Activated T-cell treated with anti-CD3 and anti-CD28 coated beads for 48 hours (primary cell): ENCODE results near the gene P3H2.
A peak's percentile ranks its signal among the peaks of the same experiment; 100 is the strongest.
"Not testable (repeated sequence)": the region's sequence is repeated elsewhere in the genome, so short reads cannot be mapped to it uniquely, and the experiment has no call there.

Experiments
- DNase-seq: peaks from one replicate; pipeline ENCODE4 v3.0.0-alpha.2; 2020; ENCODE audit warnings: low read depth

The P3H2 gene, protein sequence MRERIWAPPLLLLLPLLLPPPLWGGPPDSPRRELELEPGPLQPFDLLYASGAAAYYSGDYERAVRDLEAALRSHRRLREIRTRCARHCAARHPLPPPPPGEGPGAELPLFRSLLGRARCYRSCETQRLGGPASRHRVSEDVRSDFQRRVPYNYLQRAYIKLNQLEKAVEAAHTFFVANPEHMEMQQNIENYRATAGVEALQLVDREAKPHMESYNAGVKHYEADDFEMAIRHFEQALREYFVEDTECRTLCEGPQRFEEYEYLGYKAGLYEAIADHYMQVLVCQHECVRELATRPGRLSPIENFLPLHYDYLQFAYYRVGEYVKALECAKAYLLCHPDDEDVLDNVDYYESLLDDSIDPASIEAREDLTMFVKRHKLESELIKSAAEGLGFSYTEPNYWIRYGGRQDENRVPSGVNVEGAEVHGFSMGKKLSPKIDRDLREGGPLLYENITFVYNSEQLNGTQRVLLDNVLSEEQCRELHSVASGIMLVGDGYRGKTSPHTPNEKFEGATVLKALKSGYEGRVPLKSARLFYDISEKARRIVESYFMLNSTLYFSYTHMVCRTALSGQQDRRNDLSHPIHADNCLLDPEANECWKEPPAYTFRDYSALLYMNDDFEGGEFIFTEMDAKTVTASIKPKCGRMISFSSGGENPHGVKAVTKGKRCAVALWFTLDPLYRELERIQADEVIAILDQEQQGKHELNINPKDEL

DNA sequence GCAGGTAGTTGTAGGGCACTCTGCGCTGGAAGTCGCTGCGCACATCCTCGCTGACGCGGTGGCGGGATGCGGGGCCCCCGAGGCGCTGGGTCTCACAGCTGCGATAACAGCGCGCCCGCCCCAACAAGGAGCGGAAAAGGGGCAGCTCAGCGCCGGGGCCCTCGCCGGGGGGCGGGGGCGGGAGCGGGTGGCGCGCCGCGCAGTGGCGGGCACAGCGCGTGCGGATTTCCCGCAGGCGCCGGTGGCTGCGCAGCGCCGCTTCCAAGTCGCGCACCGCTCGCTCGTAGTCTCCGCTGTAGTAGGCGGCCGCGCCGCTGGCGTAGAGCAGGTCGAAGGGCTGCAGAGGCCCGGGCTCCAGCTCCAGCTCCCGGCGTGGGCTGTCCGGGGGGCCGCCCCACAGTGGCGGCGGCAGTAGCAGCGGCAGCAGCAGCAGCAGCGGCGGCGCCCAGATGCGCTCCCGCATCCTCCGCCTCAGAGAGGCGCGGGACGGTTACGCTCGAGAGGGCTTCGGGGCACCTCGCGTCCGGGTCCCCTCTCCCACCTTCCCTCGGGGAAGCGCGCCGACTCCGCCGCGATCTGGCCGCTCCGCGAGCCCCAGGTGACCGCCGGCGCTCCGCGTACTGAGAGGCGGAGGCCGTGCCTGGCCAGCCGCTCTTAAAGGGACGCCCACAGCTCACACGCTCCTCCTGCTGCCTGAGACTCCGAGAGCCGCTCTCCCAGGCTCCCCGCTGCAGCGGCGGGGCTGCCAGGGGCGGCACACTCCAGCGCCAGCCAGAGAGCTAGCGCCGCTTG lies at the start of gene P3H2:
Gene P3H2 (minus strand): TSS at position 629 of the 792 bp plus-strand sequence. CDS start 166 bp downstream, at position 463.
- DNase-seq = peak; percentile 33

DNA sequence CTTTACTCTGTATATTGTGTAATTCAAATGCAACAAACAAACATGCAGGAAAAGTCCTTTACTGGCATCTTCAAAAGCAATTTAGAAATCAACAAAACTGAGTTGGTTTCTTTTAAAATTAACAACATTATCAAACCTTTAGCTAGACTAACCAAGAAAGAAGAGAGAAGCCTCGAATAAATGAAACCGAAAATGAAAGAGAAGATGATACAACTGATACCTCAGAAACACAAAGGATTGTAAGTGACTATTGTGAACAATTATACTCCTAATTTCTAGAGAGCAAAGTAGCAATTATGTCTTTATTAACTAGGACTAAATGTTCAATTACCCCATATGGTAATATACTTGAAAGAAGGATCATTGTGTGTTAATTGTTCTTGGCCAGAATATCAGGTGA lies 49.2 kb upstream of the P3H2 start:
- no peak for DNase-seq

DNA sequence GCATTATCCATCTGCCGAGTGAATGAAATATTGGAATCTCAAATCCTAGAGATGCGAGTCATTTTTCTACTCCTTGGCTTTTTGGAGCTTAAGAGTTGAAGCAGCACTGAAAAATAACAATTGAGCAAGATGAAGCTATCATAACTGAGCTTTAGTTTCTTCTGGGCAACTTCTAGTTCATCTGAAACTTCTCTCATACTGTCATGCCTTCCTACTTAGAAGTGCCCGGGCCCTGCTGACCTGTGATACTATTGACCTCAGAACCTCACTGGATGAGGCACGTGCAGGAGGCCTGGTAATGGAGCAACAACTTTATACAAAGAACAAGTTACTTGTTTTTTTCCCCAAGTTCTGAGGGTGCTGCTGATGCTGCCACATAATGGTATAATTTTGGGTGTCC lies 48.5 kb upstream of the P3H2 start:
- DNase-seq = no peak

DNA sequence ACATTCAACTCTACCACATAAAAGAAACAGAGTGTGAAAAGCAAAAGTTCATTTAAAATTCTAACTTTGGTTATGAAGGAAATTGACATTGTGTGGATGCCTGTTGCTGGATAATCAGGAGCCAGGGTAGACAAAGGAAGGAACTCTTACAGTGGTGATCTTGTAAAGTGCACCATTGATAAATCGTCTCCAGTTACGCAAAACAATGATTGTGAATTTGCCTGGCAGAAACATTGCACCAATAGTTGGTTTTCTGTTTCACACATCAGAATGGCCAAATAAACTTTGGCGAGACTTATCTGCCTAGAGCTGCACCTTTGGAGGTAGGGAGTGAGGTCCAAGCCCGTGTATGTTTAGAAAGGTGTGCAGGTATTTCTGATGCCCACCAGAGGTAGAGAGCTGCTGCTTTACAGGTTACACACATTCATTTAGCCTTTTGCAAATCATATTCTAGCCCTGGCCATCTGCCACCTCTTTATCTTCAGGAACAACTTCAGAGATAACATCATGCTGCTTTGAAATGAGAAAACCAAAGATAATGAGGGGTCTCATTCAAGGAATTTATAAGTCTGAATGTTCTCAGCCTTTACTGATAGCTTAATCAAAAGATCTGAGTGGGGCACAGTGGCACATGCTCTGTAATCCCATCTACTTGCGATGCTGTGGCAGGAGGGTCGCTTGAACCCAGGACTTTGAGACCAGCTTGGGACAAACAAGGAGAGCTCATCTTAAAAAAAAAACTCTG lies 47.4 kb upstream of the P3H2 start:
- no peak for DNase-seq

DNA sequence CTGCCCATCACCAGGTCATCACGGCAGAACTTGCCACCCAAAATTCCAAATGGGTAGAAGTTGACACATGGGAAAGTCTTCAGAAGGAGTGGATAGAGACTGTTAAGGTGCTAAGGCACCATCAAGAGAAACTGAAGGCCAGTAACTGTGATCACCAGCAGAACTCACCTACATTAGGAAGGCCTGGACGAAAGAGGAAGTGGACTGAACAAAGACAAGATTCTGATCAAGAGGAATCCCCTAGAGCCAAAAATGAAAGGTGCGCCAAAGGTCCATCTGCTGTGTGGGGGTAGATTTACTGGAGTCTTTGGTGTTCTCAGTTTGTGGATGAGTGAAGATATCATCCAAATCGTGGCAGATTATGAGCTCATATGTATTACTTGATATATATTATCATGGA lies 46.3 kb upstream of the P3H2 start:
- DNase-seq = no peak

DNA sequence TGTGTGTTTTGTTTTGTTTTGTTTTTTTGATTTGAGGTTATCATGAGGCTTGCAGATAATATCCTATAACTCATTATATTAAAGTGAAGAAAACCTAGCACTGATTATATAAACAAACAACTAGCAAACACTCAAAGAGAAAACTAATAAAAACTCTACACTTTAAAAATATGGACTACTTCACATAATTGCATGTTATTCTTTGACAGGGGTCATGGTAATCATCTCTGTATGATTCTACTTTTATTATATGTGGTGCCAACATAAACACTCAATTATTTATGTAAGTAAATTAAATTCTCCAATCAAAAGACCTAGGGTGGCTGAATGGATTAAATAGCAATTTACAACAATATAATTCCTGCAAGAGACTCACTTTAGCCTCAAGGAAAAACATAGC lies 44.6 kb upstream of the P3H2 start:
- DNase-seq = no peak

DNA sequence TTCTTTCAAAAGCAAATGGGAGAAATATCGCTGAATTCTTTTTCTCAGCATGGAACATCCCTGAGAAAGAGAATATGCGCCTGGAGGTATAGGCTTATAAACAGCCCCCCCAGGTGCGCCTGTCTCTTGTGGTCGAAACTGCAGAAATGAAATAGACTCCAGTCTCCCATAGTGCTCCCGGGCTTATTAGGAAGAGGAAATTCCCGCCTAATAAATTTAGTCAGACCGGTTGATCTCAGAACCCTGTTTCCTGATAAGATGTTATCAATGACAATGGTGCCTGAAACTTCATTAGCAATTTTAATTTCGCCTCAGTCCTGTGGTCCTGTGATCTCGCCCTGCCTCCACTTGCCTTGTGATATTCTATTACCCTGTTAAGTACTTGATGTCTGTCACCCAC lies 41.3 kb upstream of the P3H2 start:
- not testable (repeated sequence) for DNase-seq

DNA sequence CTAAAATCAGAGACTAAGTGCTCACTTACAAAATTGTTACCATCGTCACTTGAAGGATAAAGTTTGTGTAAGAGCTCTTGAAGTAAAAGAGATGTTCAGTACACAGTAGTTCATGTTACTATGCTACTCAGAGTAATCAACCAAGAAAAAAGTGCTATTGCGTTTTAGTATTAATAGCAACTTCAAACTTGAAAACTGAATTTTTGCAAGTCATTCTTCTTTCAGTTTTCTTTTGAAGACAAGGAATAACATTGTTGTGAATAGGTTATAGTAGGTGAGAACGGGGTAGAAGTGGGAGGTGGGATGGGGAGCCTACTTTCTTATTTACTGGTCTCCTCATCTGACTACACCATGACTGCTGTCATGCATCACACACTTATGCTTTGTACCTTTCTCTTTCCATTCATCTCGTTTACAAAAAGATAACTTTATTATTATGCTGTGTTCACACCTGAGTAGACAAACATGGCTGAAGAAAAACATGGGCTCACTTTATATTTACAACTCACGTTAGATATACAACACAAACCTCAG lies 39.3 kb upstream of the P3H2 start:
- no peak for DNase-seq

DNA sequence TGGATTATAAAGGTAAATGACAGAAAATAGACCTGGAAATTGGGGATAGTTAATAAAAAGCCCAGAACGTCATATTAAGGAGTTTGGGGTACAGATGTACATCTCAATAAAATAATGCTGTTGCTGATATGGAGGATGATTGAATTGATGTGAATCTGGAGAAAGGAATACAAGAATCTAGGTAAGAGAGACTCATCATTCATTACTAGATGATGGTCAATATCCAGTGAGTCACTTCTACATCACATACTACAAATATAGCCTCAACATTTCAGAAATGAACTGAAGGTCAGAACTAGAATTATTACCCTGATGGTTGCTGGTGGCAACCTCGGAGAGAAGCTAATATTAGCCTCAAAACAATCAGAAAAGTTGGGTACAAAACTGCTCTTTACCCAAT lies 37.6 kb upstream of the P3H2 start:
- DNase-seq = no peak

DNA sequence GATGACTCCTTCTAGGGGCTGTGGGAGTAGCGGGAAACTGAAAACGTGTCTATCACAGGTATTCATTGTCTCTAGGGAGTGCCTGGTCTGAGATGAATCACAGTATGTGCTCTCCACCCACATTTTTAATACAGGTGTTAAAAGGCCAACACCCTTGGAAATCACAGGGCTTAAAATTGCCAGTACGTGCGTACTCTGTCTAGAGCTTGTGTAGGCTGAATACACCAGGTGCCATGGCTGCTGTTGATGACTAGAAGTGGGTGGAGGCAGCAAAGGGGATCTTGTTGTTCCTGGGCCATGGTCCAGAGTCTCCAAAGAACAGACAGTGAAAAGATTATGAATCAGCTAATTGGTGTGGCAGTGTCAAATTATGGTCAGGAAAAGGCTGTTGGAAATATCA lies 35.1 kb upstream of the P3H2 start:
- no peak for DNase-seq

DNA sequence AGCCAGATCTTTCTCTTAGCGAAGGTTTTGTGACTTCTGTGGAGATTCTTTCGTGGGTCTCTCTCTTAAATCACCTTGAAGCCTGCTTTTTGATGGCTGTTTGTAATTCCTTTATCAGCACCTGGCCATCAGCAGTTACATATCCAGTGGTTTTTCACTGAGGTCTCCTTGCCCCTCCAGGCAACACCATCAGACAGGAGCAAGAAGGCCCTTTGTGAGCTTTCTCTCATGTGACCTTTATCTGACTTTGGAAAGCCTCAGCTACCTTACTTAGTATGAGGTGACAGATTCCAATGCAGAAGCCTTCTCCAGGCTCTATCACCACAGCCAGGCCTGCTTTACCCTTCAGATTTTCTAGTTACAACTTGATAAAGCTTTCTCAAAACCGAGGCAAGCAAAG lies 30.0 kb upstream of the P3H2 start:
- no peak for DNase-seq

DNA sequence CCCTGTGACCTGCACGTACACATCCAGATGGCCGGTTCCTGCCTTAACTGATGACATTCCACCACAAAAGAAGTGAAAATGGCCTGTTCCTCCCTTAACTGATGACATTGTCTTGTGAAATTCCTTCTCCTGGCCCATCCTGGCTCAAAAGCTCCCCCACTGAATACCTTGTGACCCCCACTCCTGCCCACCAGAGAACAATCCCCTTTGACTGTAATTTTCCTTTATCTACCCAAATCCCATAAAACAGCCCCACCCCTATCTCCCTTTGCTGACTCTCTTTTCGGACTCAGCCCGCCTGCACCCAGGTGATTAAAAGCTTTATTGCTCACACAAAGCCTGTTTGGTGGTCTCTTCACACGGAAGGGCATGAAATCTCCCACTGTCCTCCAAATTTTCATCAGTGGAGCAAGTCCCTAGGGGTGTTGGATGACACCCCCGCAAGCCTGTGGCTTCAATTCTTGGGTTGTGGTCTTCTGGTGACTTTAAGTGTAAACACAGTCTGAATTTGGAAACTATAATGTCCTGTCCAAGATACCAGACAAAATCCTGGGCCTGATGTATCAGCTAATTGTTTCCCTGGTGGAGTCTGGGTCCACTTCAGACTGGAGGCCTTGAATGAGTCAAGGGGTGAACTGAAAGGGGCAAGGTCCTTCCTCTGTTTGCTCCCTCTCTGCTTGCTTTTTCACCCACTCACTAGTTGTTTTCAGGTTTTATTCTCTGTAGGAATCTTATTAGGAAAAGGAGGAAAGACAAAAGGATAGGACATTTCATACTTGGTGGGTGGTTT lies 29.3 kb upstream of the P3H2 start:
- DNase-seq = not testable (repeated sequence)

DNA sequence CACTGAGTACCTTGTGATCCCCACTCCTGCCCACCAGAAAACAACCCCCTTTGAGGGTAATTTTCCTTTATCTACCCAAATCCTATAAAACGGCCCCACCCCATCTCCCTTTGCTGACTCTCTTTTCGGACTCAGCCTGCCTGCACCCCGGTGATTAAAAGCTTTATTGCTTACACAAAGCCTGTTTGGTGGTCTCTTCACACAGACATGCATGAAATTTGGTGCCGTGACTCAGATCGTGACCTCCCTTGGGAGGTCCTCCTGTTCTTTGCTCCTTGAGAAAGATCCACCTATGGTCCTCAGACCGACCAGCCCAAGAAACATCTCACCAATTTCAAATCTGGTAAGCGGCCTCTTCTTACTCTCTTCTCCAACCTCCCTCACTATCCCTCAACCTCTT lies 24.1 kb upstream of the P3H2 start:
- not testable (repeated sequence) for DNase-seq

DNA sequence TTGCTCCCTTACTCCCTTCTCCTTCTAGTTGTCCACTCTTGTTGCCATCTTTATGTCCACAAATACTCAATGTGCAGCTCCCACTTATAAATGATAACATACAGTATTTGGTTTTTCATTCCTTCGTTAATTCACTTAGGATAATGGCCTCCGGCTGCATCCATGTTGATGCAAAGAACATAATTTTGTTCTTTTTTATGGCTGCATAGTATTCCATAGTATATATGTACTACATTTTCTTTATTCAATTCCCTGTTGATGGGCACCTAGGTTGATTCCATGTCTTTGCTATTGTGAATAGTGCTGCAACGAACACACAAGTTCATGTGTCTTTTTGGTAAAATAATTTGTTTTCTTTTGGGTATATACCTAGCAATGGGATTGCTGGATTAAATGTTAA lies 21.3 kb upstream of the P3H2 start:
- DNase-seq = no peak

DNA sequence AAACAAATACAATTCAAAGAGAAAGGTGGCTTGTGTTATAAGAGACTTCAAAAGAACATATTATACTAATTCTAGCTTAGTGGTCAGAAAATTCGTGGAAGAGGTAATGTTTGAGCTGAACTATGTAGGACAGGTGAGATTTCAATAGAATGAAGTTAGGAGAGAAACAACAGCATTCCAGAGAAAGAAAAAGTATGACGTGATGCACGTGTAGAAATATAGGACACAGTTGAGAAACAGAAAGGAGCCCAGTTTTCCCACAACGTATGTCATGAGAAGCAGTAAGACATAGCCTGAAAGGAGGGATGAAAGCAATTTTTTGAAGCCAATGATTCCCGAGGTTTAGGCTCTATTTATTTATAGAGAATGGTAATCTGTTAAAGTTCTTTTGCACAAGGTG lies 18.7 kb upstream of the P3H2 start:
- no peak for DNase-seq

DNA sequence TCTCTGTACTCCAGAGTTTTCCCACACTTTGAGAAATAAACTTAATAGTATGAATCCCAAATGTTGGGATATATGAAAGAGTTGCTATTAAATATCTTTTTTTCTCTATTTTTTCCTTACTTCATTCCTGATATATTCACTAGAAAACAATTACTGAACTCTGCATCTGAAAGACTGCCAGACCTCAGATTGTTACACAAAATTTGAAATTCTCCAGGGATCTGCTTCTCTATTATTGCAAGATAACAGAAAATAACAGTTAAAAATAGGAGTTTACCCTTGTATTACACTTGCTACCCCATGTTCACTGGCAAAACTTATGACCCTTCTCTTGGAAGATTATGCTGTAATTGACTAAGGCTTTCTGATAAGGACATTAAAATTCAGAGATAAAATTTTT lies 11.7 kb upstream of the P3H2 start:
- DNase-seq = no peak

DNA sequence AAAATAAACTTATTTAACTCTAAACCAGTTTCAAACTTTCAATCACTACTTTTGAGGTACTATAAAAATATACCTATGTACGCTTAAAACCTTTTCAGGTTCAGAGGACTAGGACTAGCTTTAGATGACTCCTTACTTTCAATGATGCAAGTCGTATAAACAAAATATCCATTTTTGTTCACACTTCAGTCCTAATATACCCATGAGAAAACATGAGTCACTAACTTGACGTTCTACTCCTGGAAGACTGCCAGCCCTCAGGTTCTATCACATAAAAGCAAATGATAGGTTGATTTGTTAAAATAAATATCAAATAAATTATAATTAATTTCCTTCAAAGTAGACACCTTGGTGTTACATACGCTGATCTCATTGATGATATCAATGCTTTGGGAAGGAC lies 10.6 kb upstream of the P3H2 start:
- no peak for DNase-seq

DNA sequence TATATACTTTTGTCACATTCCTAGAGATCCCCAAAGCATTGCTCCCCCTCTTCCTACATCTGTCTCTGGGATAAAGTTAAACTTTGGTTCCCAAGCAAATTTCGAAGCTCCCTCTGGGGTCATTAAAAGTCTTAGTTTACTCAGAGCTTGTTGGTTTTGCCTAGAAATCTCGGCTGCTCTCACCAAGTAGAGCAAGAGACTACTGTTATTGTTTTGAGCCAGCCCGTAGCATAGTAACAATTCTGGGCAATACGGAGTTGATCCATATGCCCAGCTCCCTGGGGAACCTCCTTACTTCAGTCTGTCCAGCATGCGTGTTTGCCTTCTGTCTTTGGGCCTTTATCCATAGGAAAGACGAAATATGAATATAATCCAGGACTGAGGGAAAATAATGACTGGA lies 10.0 kb upstream of the P3H2 start:
- no peak for DNase-seq

DNA sequence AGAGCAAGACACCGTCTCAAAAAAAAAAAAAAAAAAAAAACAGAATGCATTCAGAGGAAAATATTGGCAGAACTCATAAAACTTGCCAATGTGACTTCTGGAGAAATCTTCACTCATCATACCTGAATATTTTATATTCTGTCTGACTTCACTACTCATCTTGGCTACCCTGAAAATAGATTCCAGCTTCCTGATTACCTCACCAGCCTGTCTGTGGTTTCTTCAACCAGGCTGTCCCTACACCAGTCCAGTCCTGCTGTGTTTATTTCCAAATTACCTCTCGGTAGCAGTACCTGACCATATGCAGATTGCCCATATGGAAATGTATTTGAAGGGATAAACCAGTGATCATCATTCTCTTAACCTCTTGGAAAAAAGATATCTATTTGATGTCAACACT lies 9.3 kb upstream of the P3H2 start:
- DNase-seq = no peak

DNA sequence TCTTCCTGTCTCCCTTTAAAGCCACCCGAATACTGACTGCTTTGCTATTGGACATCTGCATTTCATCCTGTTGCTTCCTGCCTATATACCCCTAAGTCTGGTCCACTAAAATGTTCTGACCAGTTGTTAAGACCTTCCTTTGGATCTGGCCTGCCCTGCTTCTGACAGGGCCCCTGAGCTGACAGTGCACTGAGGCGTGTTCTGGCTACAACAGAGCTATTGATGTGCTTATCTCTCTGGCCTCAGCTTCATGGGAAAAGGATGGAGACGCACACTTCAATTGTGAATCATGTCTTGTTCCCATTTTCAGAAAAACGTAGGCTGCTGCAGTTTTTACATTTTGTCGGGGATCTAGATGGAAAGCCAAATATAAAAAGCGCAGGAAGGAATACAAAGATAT lies 7.1 kb upstream of the P3H2 start:
- DNase-seq = no peak

DNA sequence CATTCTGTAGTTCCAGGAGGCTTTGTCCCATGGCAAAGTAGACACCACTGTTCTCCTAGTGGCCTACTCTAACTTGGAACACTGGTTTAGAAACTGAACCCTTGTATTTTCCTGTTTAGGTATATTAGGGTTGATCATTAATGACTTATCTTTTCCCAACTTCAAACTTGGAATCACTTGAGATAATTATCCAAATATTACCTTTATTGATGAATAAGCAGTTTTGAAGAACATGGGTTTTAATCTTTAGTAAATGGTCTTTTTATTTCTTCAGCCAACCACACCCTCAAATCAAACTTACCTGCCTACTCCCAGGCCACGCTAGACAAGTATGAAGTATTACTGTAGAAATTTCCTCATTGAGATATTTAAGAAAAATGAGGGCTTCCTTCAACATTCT lies 6.5 kb upstream of the P3H2 start:
- no peak for DNase-seq
